ENCODE measurements around the gene SRGAP2C.
"Not testable (repeated sequence)": the region's sequence is repeated elsewhere in the genome, so short reads cannot be mapped to it uniquely, and the experiment has no call there.

GRCh38 chr1:121355711-121356420 lies 171.1 kb downstream of the SRGAP2C start:
- not testable (repeated sequence) for TF ChIP-seq POLR2A (IDR thresholded peaks at IDR 0.05); CTCF (IDR thresholded peaks at IDR 0.05 in 8 of 11, conservative IDR thresholded peaks at IDR 0.05 in 3 of 11); POLR2AphosphoS5 (IDR thresholded peaks at IDR 0.05)

Data from spleen (tissue), 7 donors.